ENCODE results near the gene MXD3.
A peak's percentile ranks its signal among the peaks of the same experiment; 100 is the strongest.

MXD3 gene

DNA sequence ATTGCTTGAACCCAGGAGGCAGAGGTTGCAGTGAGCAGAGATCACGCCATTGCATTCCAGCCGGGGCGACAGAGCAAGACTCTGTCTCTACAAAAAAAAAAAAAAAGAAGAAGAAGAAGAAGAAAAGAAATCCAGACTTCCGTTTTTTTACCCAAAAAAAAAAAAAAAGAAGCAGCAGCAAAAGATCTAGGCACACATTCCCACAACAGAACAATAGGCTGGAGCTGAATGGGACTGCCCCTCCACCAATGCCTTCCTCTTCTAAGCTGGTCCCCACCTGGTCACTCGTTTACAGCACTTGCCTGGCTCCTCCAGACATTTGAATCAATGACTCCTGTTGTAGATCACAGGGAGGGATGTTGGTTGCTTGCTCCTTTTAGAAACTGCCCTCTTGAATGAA, 41.4 kb upstream of the MXD3 start:
- H3K36me3 Mint-ChIP-seq (ENCODE audit: low read depth) = no peaks in the 10 kb centered on the region
- peaks cover 29% of the 10 kb centered on the region for H3K4me1 Mint-ChIP-seq
- TF ChIP-seq, protein P1, sequence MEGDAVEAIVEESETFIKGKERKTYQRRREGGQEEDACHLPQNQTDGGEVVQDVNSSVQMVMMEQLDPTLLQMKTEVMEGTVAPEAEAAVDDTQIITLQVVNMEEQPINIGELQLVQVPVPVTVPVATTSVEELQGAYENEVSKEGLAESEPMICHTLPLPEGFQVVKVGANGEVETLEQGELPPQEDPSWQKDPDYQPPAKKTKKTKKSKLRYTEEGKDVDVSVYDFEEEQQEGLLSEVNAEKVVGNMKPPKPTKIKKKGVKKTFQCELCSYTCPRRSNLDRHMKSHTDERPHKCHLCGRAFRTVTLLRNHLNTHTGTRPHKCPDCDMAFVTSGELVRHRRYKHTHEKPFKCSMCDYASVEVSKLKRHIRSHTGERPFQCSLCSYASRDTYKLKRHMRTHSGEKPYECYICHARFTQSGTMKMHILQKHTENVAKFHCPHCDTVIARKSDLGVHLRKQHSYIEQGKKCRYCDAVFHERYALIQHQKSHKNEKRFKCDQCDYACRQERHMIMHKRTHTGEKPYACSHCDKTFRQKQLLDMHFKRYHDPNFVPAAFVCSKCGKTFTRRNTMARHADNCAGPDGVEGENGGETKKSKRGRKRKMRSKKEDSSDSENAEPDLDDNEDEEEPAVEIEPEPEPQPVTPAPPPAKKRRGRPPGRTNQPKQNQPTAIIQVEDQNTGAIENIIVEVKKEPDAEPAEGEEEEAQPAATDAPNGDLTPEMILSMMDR (IDR thresholded peaks at IDR 0.05; ENCODE audit: unreplicated experiment in 3 of 3) = no peak
- H3K9me3 Mint-ChIP-seq = no peaks in the 10 kb centered on the region
- peak overlapping the region; percentile 60 to 82 (median 70) for H3K4me3 Mint-ChIP-seq
- H3K27me3 Mint-ChIP-seq (ENCODE audit: low read depth) = peaks cover 8% of the 10 kb centered on the region
- peak overlapping the region; percentile 27 to 55 (median 38) for H3K27ac Mint-ChIP-seq

DNA sequence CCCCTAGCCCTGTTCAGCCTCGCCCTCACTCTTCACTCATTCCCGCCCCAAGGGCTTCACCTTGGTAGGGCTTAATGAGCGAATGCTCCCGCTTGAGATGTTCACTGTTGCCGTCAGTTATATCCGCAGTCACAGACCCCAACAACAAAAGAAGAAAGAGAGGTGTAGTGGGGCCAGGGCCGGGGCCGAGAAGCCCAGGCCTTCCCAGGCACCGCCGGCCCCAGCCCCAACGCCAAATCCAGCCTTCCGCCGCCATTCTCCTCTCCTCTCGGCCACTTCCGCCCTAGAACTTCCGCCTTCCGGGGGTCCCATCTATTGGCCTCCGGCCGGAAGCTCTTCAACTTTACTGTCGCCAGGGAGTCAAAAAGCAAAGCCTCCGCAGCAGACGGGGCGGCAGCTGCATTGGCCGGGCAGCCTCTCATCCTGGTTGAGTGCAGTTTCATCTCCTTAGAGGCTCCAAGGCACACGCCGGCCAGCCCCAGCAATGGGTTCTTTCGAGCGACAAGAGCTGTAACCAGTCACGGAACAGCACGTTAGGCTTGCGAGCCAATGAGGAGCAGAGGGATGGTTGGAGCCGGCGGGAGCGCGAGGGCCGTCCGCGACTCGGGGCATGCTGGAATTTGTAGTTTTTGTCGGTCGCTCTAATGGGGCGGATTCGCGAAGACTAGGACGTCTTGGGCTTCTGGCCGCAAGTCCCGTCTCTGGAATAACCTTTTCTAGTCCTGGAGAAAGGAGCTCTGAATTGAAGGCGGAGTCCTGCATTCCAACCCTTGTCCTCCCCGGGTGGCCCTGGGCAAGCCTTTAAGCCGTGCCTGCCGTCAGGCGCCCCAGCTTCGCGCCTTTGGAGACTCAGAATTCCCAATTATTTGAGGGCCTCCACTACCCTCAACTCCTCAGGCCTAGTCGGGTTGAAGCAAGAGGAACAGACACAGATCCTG, 40.0 kb upstream of the MXD3 start, which contains the start of gene LMAN2:
Gene LMAN2 (minus strand): TSS at position 277 of the 938 bp plus-strand sequence. CDS start 21 bp downstream, at position 256.
- H3K27ac Mint-ChIP-seq = peak within 1 kb of the TSS; percentile 98 to 100 (median 99)
- TF ChIP-seq, protein P1 (IDR thresholded peaks at IDR 0.05; ENCODE audit: unreplicated experiment in 3 of 3) = no peak
- peak within 1 kb of the TSS; percentile 91 to 98 (median 96) for H3K4me3 Mint-ChIP-seq
- no peaks in the 10 kb centered on the region for H3K9me3 Mint-ChIP-seq
- H3K36me3 Mint-ChIP-seq (ENCODE audit: low read depth) = peaks cover 7% of the 10 kb centered on the region
- H3K4me1 Mint-ChIP-seq = peaks cover 35% of the 10 kb centered on the region
- peaks cover 3% of the 10 kb centered on the region for H3K27me3 Mint-ChIP-seq (ENCODE audit: low read depth)

DNA sequence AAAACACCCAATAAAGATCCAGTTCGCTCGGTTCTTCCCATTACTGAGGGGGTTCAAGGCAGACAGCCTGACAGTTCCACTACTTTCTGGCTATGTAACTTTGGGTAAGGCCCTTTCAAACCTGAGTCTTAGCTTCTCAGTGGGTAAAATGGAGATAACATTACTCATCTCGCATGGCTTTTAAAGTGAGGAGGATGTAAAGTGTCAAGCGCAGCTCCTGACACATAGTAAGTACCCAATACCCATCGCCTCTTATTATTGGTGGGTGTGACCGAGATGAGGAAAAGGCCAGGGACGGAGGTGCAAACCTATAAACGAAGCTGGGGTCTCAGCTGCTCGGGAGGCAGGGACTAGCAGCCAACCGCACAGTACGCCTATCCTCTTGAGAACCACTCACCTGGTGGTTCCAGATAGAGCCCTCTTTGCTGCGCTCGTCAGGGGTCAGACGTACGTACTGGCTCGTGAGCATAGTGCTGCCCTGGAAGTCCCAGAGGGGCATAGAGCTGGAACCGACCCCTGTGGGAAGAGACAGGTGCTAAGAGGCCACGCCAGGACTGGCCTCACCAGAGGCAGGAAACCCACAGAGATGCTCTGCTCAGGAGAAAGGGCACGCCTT, 39.2 kb upstream of the MXD3 start:
- H3K9me3 Mint-ChIP-seq = no peaks in the 10 kb centered on the region
- H3K36me3 Mint-ChIP-seq (ENCODE audit: low read depth) = peaks cover 12% of the 10 kb centered on the region
- TF ChIP-seq, protein P1 (IDR thresholded peaks at IDR 0.05; ENCODE audit: unreplicated experiment in 3 of 3) = no peak
- peak overlapping the region; percentile 98 to 100 (median 99) for H3K27ac Mint-ChIP-seq
- peak overlapping the region; percentile 91 to 98 (median 96) for H3K4me3 Mint-ChIP-seq
- H3K4me1 Mint-ChIP-seq = peaks cover 35% of the 10 kb centered on the region
- peaks cover 3% of the 10 kb centered on the region for H3K27me3 Mint-ChIP-seq (ENCODE audit: low read depth)

DNA sequence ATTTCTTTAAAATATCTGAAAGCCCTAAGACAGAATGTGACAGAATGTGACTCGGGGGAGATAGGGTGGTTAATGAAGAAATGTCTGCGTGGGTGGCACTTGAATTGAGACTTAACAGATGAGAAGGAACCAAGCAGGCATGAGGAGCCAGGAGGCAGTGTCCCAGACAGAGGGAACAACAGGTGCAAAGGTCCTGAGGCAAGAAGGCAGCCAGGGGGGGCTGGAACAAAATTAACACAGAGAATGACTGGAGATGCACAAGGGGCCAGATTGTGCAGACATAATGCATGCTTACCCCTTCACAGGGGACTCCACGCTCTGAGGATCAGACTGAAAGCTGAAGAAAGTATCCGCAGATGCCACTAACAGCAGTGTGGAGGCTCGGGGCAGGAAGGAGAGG, 38.1 kb upstream of the MXD3 start:
- Mint-ChIP-seq H3K9me3 (no peaks in the 10 kb centered on the region), H3K4me3 (peak overlapping the region; percentile 91 to 98 (median 96)), H3K27ac (peak overlapping the region; percentile 98 to 100 (median 99)), H3K4me1 (peaks cover 35% of the 10 kb centered on the region), H3K27me3 (ENCODE audit: low read depth) (peaks cover 3% of the 10 kb centered on the region), H3K36me3 (ENCODE audit: low read depth) (peaks cover 12% of the 10 kb centered on the region)
- TF ChIP-seq, protein P1 (IDR thresholded peaks at IDR 0.05; ENCODE audit: unreplicated experiment in 3 of 3) = no peak

DNA sequence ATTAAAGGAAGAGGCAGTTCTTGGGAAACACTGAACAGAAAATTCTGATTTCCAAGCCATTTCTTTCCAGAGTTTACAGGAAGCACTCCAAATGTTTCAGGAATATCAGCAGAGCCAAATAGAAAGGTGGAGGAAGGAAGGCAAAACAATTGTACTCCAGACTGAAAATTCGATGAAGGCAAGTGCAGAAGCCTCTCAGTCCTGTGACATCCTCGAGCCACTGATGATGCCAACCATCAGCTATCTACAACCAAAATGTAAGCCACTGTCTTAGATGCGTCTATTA, 37.6 kb upstream of the MXD3 start:
- H3K36me3 Mint-ChIP-seq (ENCODE audit: low read depth) = peaks cover 12% of the 10 kb centered on the region
- TF ChIP-seq, protein P1 (IDR thresholded peaks at IDR 0.05; ENCODE audit: unreplicated experiment in 3 of 3) = no peak
- H3K4me1 Mint-ChIP-seq = peaks cover 35% of the 10 kb centered on the region
- no peaks in the 10 kb centered on the region for H3K9me3 Mint-ChIP-seq
- peak overlapping the region; percentile 69 to 99 (median 98) for H3K27ac Mint-ChIP-seq
- H3K4me3 Mint-ChIP-seq = peak overlapping the region; percentile 91 to 98 (median 96)
- H3K27me3 Mint-ChIP-seq (ENCODE audit: low read depth) = peaks cover 3% of the 10 kb centered on the region
